Cardiac septum (tissue), 1 donor: ENCODE measurements around the gene TPP2. TPM values are rescaled to one million over a fixed set of nuclear protein-coding genes. Genes with fewer than 3 reads are reported as not detected.

Source experiments
- DNase-seq: peaks from one replicate; pipeline ENCODE4 v3.0.0-alpha.2; 2020; ENCODE audit warnings: low spot score
- intact Hi-C: fragments of 100-400 bp; cut with DNase I; formaldehyde crosslinking; loops from one replicate; pipeline ENCODE4 v1.14.0; 2022
- total RNA-seq: library from RNA; stranded (reverse); fragmentation: NEBNext Ultra II Directional; extraction: Animal tissue kit (Norgen Biotek cat#: 25700); gene quantifications from one replicate; pipeline ENCODE4 v1.2.1, GENCODE V29; 2021
- donor health status: DM: no; HTN: no; CAD: no.

The TPP2 gene
- total RNA-seq, 1 donor from 2014 or later, result 31.0 TPM

GRCh38 chr13:102683637-102684036 is 86.9 kb downstream of the TPP2 start:
- DNase-seq, result no peak
- intact Hi-C loops, result no loop called here

- DNase-seq, result no peak
- intact Hi-C loops, result no loop called here
These were observed 89.2 kb downstream of the TPP2 start for GRCh38 chr13:102686024-102686423.

DNA sequence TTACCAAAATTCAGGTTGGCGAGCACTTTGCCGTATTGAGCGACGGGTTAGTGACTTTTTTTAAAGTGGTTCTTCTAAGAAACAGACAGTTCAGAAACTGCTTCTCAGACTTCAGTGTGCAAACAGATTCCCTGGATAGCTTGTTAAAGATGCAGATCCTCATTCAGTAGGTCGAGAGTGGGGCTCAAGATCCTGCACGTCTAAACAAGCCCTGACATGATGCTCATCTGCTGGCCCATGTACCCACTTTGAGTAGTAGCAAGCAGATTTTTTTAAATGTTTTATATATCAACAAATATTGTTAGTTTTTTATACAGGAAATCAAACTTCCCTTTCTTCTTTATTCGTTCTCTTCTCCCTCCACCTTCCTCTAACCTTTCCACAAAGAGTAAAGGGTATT is 90.7 kb downstream of the TPP2 start:
- intact Hi-C loops, result no loop called here

GRCh38 chr13:102688306-102688973 is 91.7 kb downstream of the TPP2 start:
- no peak for DNase-seq
- intact Hi-C loops, result no loop called here

More for the DNA sequence above, 90.7 kb downstream of the TPP2 start:
- no peak for DNase-seq

- intact Hi-C loops, result no loop called here
These were observed 94.1 kb downstream of the TPP2 start for GRCh38 chr13:102690883-102691282.

GRCh38 chr13:102692491-102692826 is 95.7 kb downstream of the TPP2 start:
- DNase-seq, result no peak
- intact Hi-C loops, result no loop called here

More at GRCh38 chr13:102690883-102691282, 94.1 kb downstream of the TPP2 start:
- no peak for DNase-seq

DNA sequence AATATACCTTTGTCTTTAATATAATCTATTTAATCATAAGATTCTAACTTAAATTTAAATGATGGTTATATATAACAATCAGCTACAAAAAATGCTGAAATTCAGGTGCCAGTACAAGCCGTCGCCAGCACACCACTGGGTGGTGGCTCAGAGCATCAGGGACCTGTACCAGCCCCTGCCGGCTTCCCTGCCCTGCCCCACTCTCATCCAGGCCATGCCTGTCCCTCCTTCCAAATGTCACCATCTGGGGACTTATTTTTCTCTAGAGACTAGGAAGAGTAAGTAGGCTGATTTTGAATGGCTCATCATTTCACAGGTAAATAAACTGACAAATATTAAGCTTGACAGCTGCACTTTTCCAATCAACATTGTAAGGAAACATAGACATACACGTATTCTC is 96.5 kb downstream of the TPP2 start:
- intact Hi-C loops, result no loop called here

DNA sequence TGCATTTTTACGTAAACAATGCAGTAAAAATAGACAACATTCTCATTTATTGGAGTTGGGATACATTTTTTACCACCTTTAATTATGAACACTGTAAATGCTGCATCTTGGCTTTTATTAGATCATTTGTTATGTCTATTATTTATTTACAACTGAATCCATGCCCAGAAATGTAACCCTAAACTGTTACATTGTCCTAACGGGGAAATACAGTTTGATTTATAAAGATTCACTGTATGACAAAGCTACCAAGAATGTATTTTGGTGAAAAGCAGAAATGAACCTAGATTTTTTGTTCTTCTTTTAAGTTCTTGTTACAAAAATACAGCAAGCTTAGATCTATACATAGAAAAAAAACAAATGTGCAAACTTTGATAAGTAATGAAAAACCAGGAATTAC is 97.0 kb downstream of the TPP2 start:
- intact Hi-C loops, result no loop called here
- no peak for DNase-seq

More for the DNA sequence above, 96.5 kb downstream of the TPP2 start:
- DNase-seq, result no peak

DNA sequence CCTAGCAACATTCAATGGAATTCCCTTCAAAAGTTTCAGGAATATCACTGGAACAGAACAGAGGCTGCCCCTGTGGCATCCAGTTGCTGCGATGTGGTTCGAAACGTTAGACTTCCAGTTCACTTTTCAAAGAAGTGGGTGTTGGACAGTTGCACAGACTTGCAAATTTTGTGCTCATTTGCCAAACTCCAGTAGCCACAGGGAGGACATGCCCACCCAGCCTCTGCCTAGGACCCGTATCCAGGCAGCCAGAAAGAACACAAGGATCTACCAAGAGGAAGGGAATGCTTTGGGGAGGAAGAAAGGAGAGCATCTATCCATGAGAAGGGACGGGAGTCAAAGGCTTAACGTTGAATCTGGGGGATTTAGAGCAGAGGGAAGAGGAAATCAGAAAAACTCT is 98.2 kb downstream of the TPP2 start, which contains the start of gene METTL21C:
Gene METTL21C, minus strand, starts transcription at position 108 of the 400 bp plus-strand sequence. CDS start 546 bp downstream, outside the sequence.
- intact Hi-C loops, result no loop called here
- no peak for DNase-seq

DNA sequence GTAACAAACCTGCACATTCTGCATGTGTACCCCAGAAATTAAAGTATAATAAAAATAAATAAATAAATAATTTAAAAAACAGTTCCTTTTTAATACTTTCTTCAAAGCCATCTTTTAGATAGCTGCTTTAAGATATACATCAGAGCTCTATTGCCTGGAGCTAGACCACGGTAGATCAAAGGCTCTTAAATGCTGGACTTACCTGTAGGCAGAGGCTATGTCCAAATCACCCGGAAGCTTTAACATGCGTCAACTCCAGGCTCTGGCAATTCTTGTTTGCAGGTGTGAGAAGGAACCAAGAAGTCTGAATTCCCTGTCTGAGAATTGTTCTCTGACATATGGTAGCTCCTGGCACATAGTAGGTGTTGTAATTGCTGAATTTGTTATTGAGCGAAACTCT is 99.7 kb downstream of the TPP2 start:
- intact Hi-C loops, result no loop called here
- no peak for DNase-seq

DNA sequence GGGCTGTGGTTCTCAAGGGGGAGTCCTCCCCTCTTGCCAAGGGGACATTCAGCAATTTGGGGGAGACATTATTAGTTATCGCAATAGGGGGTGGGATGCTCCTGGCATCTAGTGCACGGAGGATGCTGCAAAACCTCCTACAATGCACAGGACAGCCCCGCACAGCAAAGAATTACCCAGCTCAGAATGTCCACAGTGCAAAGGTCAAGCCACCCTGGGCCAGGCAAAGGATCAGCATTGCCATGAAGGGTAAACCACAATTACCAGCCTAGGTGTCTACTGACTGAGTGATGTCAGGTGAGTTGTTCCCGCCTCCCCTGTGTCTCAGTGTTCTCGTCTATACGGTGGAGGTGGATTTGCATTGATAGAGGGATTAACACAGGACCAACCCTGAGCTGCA is 100.5 kb downstream of the TPP2 start:
- DNase-seq, result no peak
- intact Hi-C loops, result no loop called here

DNA sequence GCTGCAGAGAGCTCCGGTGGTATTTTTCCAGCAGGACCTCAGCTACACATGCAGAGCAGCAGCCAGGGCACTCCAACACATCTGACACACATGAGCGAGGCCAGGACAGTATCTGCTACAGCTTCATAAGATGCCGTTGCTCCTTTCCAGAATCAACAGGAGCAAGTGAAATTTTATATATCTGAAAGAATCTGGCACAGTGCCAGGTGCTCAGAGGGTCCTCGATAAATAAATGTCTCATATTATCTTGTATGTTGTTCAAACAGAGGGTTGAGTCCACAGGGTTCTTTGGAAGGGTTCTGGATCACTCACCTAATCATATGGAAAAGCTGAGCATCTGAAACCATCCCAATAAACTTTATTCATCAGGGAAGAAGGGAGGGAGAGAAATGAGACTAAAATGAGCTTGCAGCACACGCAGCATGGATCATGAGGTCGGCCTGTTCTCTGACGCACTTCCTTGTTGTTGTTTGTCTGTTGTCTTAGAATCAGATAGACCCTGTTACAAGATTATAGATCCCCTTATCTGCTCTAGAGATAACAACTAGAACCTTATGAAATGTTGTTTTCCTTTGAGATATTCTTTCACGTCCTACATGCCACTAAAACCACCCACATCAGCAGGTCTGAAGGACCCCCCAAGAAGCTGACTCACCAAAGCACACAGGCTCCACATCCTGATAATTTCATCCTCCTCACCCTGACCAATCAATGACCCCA is 101.3 kb downstream of the TPP2 start:
- no peak for DNase-seq
- intact Hi-C loops, result no loop called here

GRCh38 chr13:102698649-102698980 is 101.8 kb downstream of the TPP2 start:
- intact Hi-C loops, result no loop called here
- no peak for DNase-seq

DNA sequence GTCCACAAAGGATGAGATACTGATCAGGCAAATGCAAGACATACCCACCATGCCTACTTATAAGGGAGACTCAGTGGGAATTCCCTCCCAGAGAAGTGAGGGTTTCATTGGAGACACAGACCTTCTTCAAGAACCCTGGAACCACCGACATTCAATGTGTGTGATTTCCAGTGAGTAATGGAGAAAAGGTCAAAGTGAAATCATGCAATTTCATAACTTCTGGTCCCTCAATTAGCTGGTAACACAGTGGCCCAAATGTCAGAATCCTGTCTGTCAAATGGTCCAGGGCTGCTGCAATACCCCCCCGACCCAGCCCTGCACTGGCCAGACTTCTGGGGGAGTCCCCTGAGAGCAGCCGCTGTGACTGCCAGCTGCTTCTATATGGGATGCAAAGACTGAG is 102.7 kb downstream of the TPP2 start:
- no peak for DNase-seq
- intact Hi-C loops, result no loop called here

DNA sequence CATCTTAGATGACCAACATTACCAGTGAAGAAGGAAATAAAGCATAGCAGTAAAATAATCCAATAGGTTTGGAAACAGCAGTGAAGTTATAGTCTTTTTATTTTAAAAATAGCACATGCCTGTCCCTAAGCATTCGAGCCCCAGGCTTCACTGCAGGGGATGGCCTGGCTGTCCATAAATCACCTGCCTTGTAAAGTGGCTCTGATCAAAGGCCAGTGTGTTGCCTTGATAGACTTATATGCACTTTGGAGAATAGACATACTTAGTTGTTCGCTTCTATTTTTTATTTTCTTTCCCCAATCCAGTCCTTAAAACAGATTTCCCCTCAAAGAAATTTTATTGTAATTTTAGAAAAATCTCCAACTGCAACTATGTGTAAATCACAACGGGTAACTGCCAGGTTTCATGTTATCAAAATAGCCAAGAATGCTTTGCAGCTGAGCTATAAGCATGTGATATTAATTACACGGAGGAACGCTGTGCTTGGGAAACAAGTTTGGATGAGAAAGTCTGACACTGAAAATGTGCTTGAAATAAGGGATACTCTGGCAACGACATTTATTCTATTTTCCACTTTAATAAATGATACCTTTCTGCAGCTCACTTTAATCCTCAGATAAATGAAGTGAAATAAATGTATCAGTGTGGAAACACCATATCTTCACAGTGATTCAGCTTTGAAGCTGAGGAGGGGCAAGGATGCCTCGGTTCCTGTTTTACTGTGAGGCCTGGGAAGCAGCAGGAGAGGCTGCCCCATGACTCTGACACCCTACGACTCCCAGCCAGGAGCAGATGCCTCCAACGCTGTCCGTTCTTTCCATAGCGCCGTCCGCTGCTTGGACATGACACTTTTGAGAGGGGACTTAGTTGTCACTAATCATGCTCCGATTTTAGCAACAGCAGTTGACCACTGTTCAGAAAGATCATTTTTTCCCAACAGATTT is 103.6 kb downstream of the TPP2 start:
- no peak for DNase-seq
- intact Hi-C loops, result no loop called here

DNA sequence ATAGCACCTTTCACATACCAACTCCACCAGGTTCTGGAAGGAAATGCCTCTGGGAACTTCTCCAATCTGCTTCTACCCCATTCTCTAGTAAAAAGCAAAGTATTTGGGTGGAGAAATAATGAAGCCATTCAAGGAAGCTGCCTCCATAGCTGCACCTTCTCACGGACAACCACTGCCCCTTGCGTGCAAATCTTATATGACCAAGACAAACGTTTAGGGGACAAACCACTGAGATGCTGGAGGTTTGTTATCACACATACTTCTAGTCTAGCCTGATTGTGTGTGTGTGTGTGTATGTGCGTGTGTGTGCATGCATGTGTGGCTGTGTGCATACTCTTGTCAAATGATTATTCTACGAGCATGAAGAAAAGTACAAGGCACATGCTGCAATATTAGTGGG is 104.5 kb downstream of the TPP2 start:
- intact Hi-C loops, result no loop called here
- DNase-seq, result no peak

GRCh38 chr13:102702965-102703725 is 106.4 kb downstream of the TPP2 start:
- intact Hi-C loops, result no loop called here
- no peak for DNase-seq

DNA sequence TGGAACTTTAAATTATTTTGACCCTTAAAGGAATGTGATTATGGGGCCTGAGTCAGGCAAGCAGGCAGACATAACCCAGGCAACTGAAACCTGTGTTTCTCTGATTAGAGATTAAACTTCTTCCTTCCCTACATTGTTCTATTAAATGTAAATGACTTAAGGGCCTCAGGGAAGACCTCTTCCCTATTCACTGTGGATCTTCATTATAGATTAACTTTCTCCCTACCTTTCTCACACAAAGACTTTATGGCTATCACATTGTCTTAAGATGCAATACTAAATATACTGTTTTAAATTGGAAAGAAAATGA is 106.9 kb downstream of the TPP2 start:
- intact Hi-C loops, result no loop called here
- no peak for DNase-seq

DNA sequence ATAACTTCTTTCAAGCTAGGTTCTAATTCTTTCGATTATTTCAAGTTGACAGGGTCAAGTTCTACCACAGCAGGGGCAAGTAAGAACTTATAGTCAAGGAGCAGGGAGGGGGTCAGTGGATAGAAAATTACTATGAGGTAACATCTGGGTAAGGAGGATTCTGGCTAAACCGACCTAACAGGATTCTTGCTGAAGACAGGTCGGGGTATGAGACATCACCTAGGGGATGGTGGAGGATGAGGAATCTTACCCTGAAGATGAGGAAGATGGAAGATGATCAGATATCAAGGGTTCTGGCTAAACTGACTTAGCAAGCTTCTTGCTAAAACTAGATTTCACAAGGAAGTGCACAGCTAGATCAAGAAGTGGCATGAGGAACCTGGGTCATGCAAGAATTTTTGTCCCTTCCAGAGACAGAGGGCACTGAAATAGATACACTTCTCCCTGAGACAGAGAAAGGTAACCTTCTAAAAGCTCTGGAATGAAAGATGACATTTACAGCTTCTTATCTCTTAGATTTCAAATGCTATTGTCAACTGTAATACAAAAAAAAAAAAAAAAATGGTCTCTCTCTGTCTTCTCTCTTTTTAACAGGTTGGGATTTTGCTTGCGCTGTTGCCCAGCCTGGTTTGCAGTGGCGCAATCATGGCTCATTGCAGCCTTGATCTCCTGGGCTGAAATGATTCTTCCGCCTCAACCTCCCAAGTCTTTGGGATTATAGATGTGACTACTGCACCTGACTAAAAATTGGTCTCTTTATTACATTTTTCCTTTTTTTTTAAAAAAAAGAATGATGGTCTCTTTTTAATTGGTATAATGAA is 107.7 kb downstream of the TPP2 start:
- no peak for DNase-seq
- intact Hi-C loops, result no loop called here
